ENCODE results near the gene TMC8.
A peak's percentile ranks its signal among the peaks of the same experiment; 100 is the strongest.

The TMC8 gene

DNA sequence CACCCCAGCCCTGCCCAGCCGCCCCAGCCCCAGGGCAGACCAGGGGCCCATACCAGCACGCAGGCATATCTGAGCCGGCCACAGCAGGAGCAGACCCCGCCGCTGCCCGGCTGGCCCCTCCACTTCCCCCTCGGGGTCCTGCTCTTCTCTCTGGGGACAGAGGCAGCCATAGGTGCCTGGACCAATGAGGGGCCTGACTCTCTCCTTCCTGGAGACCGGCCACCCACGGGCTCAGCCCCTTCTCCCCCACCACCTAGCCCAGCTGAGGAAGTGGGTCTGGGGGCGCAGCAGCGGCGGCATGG lies 5.8 kb upstream of the TMC8 start:
- no peak for TF ChIP-seq POLR2A (IDR thresholded peaks at IDR 0.05; ENCODE audit: low read depth, low read length)
- no peak for FAIRE-seq
- DNase-seq (ENCODE audit: insufficient read length, low spot score): no peak

DNA sequence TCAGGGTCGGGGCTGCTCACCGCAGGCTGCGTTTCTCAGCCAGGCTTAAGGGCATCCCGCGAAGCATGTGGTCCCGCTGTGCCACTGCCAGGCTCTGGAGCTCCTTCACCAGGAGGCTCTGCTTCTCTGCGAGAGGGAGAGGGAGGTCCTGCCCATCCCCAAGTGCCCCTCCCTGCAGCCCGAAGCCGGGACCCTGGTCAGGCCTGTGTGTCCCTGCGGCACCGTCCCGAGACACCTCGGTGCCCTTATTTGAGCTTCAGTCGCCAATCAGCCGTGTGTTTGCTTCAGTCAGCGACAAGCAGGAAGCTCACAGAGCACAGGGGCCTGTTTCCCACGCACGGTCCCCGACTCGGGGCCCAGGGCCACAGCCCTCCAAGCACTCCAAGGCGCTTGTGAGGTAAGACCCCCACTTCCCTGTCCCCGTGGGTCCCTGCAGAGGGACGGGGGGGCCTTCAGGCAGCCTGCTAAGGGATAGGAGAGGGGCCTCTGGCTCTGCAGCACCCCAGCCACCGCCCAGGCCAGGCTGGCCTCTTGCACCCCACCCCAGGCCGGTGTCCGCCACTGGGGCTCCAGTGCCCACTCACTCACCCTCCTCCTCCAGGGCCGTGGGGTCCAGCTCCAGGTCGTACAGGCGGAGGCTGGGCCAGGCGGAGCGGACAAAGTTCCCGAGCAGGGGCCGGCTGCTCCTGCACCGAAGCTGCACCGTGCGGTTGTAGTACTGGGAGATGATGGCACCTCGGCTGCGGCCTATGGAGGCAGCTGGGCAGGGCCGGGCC lies 5.2 kb upstream of the TMC8 start:
- DNase-seq (ENCODE audit: insufficient read length, low spot score) (no peak), FAIRE-seq (no peak)
- TF ChIP-seq POLR2A (IDR thresholded peaks at IDR 0.05; ENCODE audit: low read depth, low read length): no peak

GRCh38 chr17:78125976-78126894 lies 4.3 kb upstream of the TMC8 start:
- no peak for FAIRE-seq
- DNase-seq (ENCODE audit: insufficient read length, low spot score): no peak

DNA sequence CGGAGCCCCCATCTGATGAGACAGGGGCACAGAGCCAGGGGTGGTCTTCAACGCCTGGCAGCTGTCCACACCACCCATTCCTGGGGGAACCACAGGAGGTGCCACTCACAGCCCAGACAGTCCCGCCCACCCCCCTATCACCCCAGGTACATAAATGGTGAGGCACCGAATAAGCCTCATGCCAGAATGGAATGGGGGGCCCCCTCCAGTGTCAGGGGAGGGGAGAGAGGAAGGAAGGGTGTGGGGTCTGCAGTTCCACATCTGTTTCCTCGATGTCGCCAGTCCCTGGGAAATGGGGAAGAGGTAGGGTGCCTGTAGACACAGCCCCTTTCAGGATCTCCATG lies 3.7 kb upstream of the TMC8 start:
- FAIRE-seq (no peak), DNase-seq (ENCODE audit: insufficient read length, low spot score) (no peak)
- TF ChIP-seq POLR2A (IDR thresholded peaks at IDR 0.05; ENCODE audit: low read depth, low read length): no peak

More at GRCh38 chr17:78125976-78126894, 4.3 kb upstream of the TMC8 start:
- TF ChIP-seq POLR2A (IDR thresholded peaks at IDR 0.05; ENCODE audit: low read depth, low read length): no peak

DNA sequence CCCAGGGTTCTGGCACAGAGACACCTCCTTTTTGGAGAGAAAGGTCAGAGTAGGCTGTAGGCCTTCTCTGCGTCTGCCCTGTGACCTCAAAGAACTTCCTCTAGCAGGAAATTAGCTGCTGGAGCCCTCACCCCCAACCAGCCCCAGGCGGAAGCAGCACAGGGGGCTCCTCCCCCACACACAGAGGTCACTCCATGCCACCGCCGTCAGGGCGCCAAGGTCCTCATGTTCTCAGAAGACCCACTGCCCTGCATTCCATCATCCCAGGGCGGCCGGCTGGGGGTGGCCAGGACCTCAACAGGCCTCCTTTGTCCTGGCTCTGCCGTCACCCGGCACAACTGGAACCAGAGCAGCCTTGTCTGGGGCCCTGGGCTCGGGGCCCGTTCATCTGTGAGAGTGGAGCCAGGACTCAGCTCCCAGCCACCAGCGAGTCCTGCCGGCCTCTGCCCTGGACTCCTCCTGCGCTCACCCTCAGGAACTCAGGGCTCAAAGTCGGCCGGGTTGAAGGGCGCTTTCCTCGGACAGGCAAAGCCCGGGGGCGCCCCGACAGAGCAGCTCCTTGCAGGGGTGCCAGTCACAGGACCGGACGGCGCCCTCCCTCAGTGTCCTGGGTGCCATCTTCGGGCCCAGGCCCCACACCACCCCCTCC lies 3.2 kb upstream of the TMC8 start:
- TF ChIP-seq POLR2A (IDR thresholded peaks at IDR 0.05; ENCODE audit: low read depth, low read length): no peak
- FAIRE-seq (no peak), DNase-seq (ENCODE audit: insufficient read length, low spot score) (no peak)

- DNase-seq (ENCODE audit: insufficient read length, low spot score) (no peak), FAIRE-seq (no peak)
- TF ChIP-seq POLR2A (IDR thresholded peaks at IDR 0.05; ENCODE audit: low read depth, low read length): no peak
These were observed 2.6 kb upstream of the TMC8 start for GRCh38 chr17:78127888-78128550.

- peak; percentile 78 for DNase-seq (ENCODE audit: insufficient read length, low spot score)
- FAIRE-seq: no peak
These were observed 1.8 kb upstream of the TMC8 start, which contains the start of gene TMC6 for GRCh38 chr17:78128551-78129350. TMC6 (minus strand) TSS chr17:78128755; CDS start chr17:78126832, 1,923 bp downstream.

DNA sequence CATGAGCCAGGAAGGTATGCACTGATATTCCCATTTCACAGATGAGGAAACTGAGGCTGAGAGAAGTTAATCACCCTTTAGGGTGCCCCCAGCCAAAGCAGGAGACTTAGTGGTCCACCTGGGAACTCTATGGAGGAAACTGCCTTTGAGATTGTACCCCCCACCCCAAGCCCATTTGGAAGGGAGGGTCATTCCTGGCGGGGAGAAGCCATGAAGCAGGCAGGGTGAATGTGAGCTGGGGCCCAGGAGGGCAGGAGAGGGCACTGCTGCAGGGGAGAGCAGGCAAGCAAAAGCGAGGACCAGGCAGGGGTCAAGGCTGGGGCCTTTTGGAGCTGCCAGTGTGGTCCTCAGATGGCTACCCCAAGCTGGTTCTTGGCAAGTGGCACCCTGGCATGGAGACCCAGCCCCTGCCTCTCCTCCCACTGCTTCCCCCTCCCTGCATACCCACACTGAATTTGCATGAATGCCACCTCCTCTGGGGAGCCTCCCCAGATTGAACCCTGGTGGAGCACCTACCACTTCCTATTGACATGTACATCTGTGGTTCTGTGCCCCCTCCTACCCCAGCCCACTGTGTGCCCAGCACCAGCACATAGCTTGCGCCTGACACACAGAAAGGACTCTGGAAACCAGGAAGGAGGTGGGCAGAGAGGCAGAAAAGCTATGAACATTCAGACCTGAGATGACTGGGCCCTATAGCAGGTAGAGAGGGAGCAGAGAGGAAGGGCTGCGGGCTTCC lies 1.1 kb upstream of the TMC8 start:
- TF ChIP-seq POLR2A (IDR thresholded peaks at IDR 0.05; ENCODE audit: low read depth, low read length): no peak
- no peak for FAIRE-seq
- no peak for DNase-seq (ENCODE audit: insufficient read length, low spot score)

More at GRCh38 chr17:78128551-78129350, 1.8 kb upstream of the TMC8 start, which contains the start of gene TMC6:
- no peak for TF ChIP-seq POLR2A (IDR thresholded peaks at IDR 0.05; ENCODE audit: low read depth, low read length)

DNA sequence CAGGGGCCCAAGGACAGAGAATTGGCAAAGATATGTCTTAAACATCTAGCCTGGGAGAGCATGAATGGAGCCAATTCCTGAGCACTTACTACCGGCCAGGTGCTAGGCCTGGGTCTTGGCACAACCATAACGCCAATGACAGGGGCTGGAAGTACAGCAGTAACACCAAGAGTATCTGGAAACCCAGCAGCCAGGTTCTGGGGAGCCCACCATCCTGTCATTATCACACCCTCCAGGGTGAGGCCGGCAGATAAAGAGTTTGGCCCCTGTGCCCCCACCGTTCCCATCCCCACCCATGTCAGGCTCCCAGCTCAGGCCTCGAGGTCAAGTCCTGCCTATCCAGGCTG lies 508 bp upstream of the TMC8 start:
- no peak for FAIRE-seq
- no peak for DNase-seq (ENCODE audit: insufficient read length, low spot score)
- no peak for TF ChIP-seq POLR2A (IDR thresholded peaks at IDR 0.05; ENCODE audit: low read depth, low read length)

GRCh38 chr17:78131172-78132083 lies 857 bp downstream of the TMC8 start:
- TF ChIP-seq POLR2A (IDR thresholded peaks at IDR 0.05; ENCODE audit: low read depth, low read length): no peak
- DNase-seq (ENCODE audit: insufficient read length, low spot score): no peak
- FAIRE-seq: no peak

GRCh38 chr17:78132084-78132676 lies 1.6 kb downstream of the TMC8 start:
- DNase-seq (ENCODE audit: insufficient read length, low spot score) (no peak), FAIRE-seq (no peak)

More at GRCh38 chr17:78132084-78132676, 1.6 kb downstream of the TMC8 start:
- no peak for TF ChIP-seq POLR2A (IDR thresholded peaks at IDR 0.05; ENCODE audit: low read depth, low read length)

Measured in H54 (cell line).